Measurements from ENCODE around the gene LRFN2.

LRFN2 gene

DNA sequence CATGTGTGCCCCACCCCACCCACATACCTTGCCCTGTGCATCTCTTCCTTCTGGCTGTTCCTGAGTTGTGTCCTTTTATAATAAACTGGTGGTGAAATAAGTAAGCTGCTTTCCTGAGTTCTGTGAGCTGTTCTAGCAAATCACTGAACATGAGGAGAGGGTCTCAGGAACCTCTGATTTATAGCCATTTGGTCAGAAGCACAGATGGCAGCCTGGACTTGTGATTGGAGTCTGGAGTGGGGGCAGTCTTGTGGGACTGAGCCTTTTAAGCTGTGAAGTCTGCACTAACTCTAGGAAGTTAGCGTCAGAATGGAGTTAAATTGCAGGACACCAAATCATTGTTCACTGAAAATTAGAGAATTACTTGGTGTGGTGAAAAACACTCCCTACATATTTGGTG lies 245.4 kb downstream of the LRFN2 start:
- DNase-seq, result no peak

All from NCI-H2171 (cell line).